GM12873 (cell line): ENCODE results near the gene RNF223.

Experiments used
- CTCF ChIP-seq: IDR thresholded peaks from 2 replicates; pipeline ENCODE4 v1.5.1; 2012; ENCODE audit warnings: low read depth, mild to moderate bottlenecking, moderate library complexity, low read length, control low read depth; ENCODE audit not compliant: insufficient read depth; ENCODE audit errors: missing control alignments

Gene RNF223

GRCh38 chr1:1023700-1024099 lies 50.4 kb downstream of the RNF223 start:
- no peak for TF ChIP-seq CTCF

GRCh38 chr1:1022302-1023009 lies 51.6 kb downstream of the RNF223 start:
- TF ChIP-seq CTCF = no peak

- TF ChIP-seq CTCF = no peak
Observed at GRCh38 chr1:1021920-1022259, 52.2 kb downstream of the RNF223 start.

- TF ChIP-seq CTCF = no peak
Observed at GRCh38 chr1:1021010-1021919, 52.8 kb downstream of the RNF223 start.
